OCI-M1 (cell line): Measurements from ENCODE around the gene CTRL.
"Not testable (repeated sequence)": the region's sequence is repeated elsewhere in the genome, so short reads cannot be mapped to it uniquely, and the experiment has no call there.

Experiments
- DNase-seq: peaks from one replicate; lab custom pipeline; 2025; lab: John Stamatoyannopoulos, UW

CTRL gene

GRCh38 chr16:67923414-67924116 is 8.1 kb downstream of the CTRL start:
- DNase-seq: no peak

- DNase-seq: no peak
Measured at GRCh38 chr16:67922740-67923139, 8.9 kb downstream of the CTRL start.

GRCh38 chr16:67922221-67922620 is 9.4 kb downstream of the CTRL start:
- peak; percentile 44 for DNase-seq

GRCh38 chr16:67919622-67920221 is 11.9 kb downstream of the CTRL start:
- DNase-seq: peak; percentile 24

- peak; percentile 13 for DNase-seq
Measured at GRCh38 chr16:67917852-67918236, 13.8 kb downstream of the CTRL start.

- DNase-seq: no peak
Measured at GRCh38 chr16:67917140-67917851, 14.4 kb downstream of the CTRL start.

GRCh38 chr16:67915831-67916723 is 15.6 kb downstream of the CTRL start:
- DNase-seq: no peak

GRCh38 chr16:67915496-67915769 is 16.2 kb downstream of the CTRL start:
- not testable (repeated sequence) for DNase-seq

- DNase-seq: no peak
Measured at GRCh38 chr16:67914758-67915495, 16.7 kb downstream of the CTRL start.

GRCh38 chr16:67910158-67910557 is 21.5 kb downstream of the CTRL start:
- no peak for DNase-seq

- no peak for DNase-seq
Measured at GRCh38 chr16:67909056-67909742, 22.5 kb downstream of the CTRL start.

GRCh38 chr16:67907397-67908180 is 24.1 kb downstream of the CTRL start:
- no peak for DNase-seq

GRCh38 chr16:67902831-67903230 is 28.8 kb downstream of the CTRL start:
- no peak for DNase-seq

GRCh38 chr16:67901734-67902133 is 29.9 kb downstream of the CTRL start:
- DNase-seq: no peak

- no peak for DNase-seq
Measured at GRCh38 chr16:67897231-67897630, 34.4 kb downstream of the CTRL start.

GRCh38 chr16:67893743-67894399 is 37.8 kb downstream of the CTRL start:
- DNase-seq: peak; percentile 48

GRCh38 chr16:67892899-67893742 is 38.5 kb downstream of the CTRL start, which contains the start of gene PSKH1:
PSKH1 (plus strand) TSS chr16:67893254; CDS start chr16:67908750, 15,496 bp downstream.
- peak; percentile 98 for DNase-seq

GRCh38 chr16:67892375-67892774 is 39.3 kb downstream of the CTRL start:
- peak; percentile 70 for DNase-seq

GRCh38 chr16:67888331-67888730 is 43.3 kb downstream of the CTRL start:
- DNase-seq: no peak
